HG03175 (cell line): Measurements from ENCODE around the gene IL12RB2.
"Not testable (repeated sequence)": the region's sequence is repeated elsewhere in the genome, so short reads cannot be mapped to it uniquely, and the experiment has no call there.

ENCODE experiments used
- ATAC-seq: cut with Tn5 transposase; IDR thresholded peaks from one replicate; pipeline ENCODE4 v1.9.1; 2021; ENCODE audit warnings: mild to moderate bottlenecking, moderate library complexity; ENCODE audit not compliant: unreplicated experiment

Gene IL12RB2

DNA sequence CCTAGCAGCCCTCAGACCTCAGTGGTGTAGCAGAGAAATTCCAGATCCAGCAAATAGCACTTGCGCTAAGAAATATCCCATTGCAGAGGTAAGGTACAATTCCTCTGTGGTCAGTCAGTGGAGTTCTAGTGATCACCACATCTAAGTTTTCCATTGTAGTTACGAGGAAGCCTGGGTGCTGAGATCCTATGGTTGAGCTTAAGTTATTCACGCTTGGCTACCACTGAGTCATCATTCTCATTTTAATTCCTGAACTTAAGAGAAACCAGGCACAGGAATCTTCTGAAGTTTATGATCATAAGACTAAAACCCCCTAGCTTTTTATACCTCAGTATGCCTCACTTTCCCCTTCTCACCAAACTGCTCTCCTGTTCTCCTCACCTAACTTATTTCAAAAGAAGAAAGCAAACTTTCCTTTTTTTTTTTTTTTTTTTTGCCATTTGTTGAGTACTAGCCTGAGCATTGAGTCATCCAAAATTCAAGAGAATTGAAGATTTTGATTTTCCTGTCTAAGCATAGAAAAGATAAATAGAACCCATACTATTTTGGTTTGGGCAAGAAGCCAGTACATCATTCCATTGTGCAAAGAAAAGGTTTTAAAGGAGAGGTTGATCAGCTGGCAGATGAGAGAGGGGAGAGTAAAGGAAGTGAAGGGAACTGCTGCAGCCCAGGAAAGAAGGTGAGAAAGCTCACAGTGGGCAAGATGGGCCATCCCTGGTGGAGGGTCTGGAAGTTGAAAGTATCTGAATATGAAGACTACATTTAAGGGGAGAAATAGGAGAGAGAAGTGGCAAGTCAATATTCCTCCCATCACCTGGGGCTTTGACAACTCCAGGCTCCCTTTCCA lies 82.6 kb downstream of the IL12RB2 start:
- no peak for ATAC-seq

- no peak for ATAC-seq
These were observed 85.6 kb downstream of the IL12RB2 start for GRCh38 chr1:67393240-67393639.

- no peak for ATAC-seq
These were observed 86.1 kb downstream of the IL12RB2 start for GRCh38 chr1:67393737-67394136.

- ATAC-seq: no peak
These were observed 86.9 kb downstream of the IL12RB2 start for GRCh38 chr1:67394548-67394947.

DNA sequence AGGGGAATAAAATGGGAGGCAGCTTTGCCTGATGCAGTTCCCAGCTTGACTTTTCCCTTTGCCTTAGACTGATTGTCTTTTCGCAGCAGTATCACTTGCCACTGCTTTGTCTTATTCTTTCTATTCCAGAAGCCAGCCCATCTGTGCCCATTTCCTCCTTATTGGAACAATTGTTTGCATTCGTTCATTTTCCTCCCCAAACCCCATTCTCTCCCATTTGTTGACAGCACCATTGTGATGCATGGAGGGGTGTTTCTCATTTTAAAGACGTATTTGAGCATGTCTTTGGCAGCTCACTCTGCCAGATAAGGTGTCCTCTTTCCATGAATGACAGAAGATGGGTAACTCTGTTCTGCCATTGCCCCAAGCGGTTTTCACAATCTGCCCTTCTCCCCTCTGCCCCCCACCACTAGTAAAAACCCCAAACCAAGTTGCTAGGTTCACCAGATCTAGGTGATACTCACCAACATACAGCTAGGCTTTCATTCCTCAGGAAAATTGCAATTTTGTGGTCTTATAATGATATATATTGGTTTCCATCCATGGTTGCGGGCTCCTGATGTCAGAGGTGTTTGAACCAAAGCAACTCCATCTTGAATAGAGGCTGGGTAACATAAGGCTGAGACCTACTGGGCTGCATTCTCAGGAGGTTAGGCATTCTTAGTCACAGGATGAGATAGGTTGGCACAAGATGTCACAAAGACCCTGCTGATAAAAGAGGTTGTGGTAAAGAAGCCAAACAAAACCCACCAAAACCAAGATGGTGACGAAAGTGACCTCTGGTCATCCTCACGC lies 91.7 kb downstream of the IL12RB2 start:
- ATAC-seq: no peak

GRCh38 chr1:67400029-67400786 lies 92.5 kb downstream of the IL12RB2 start:
- ATAC-seq: not testable (repeated sequence)

GRCh38 chr1:67401443-67401842 lies 93.8 kb downstream of the IL12RB2 start:
- no peak for ATAC-seq

- no peak for ATAC-seq
These were observed 96.5 kb downstream of the IL12RB2 start for GRCh38 chr1:67404212-67404620.

DNA sequence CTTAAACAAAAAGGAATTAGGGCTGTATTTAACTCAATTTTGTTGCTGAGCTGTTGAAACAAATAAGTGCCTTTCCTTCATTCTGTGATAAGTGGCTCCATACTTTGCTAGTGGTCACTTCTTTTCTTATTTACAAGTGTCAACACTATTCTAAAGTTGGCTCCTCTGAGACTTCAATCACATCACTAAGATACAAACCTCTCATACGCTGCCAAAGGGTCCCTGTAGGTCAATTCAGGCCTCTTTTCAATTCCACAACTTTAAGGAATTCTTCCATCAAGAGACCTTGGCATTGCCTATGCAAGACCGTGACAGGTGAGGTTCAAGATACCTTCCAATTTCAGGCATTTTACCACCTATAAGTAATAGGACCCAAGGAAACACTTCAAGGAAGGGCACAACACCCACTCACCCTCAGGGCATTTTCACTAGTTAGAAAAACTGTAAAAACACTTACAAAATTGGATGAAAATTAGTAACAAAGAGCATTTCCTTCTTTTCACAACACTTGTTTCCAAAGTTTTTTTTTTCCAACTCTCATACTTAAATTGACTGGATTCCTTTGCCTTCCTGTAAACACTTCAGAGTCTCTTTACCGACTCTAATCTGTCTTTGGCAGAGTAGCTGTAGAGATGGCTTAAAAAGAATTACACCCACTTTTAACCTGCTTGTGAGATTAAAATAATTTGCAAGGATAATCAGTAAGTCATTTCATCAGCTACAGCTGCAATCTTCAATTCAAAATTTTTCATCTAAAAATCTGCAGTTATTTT lies 98.0 kb downstream of the IL12RB2 start:
- ATAC-seq: no peak

DNA sequence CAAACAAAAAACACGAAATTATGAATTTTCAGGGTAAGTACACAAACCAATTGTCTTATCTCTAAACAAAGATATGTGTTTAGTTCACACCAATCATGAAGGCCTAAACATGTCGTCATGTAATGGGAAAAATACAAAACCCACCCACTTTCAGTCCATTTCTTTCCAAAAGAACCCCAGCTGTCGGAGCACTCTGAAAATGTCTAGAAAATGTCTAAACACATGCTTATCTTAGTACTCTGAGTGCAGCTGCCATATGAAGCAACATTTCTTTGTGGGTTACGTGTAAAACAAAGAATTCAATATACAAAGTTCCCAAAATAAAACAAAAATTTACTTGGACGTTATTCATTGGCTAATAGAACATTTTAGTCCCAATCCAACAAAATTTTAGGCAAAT lies 99.8 kb downstream of the IL12RB2 start:
- no peak for ATAC-seq

DNA sequence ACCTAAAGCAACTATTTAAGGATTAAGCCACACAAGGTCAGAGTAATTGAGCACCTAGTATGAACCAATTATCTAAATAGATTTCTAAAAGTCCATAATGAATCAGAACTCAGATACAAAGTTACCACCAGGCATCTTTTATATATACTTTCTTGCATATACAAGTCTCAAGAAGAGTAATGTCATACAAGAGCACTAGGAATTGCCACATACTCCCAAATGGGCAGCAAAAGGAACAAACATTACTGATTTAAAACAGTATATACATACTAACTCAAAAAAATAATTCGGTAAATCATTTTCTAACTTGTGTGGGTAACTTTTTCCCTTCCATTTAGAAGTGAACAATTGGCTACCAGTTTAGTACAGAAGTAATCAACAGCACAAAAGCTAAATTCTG lies 100.5 kb downstream of the IL12RB2 start:
- no peak for ATAC-seq

DNA sequence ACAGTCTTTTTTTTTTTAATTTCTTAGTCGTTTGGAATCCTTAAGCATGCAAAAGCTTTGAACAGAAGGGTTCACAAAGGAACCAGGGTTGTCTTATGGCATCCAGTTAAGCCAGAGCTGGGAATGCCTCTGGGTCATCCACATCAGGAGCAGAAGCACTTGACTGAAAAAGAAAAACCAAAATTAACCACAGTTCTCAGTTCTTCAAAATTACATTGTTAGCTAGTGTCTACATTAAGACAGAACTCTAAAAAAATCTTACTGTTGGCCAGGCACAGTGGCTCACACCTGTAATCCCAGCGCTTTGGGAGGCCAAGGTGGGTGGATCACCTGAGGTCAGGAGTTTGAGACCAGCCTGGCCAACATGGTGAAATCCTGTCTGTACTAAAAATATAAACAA lies 105.4 kb downstream of the IL12RB2 start:
- not testable (repeated sequence) for ATAC-seq

DNA sequence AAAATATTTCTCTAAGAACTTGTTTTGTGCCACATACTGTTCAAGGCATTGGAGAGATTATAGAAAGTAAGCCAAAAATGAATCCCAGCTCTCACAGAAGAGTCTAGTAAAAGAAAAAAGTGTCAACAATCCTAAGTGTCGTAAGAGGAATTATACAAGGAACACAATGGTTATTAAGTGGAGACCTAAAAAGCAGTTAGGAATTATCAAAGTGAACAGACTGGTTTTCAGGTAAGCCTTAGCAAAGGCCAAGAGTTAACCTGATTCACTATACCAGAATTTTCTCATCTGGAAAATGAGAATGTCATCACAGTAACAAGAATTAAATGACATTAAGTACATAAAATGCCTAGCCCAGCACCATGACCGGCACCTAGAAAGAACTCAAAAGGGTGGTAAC lies 106.9 kb downstream of the IL12RB2 start:
- no peak for ATAC-seq

DNA sequence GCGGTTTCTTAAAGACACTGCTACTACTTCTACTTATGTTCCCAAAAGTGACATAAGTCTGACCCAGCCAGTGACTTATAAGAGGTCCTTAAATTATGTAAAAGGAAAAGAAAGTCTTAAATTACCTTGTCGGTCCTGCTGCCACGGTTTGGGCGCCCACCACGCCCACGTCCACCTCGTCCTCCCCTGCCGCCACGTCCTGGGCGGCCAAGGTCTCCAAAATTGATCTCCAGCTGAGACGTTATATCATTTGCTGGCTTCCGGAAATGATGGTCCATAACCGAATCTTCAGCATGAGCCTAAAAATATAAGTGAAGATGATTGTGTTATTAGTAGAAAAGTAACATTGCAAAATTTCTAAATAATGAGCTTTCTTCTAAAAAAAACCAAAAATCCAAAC lies 107.4 kb downstream of the IL12RB2 start:
- no peak for ATAC-seq

GRCh38 chr1:67417733-67418132 lies 110.1 kb downstream of the IL12RB2 start:
- not testable (repeated sequence) for ATAC-seq

DNA sequence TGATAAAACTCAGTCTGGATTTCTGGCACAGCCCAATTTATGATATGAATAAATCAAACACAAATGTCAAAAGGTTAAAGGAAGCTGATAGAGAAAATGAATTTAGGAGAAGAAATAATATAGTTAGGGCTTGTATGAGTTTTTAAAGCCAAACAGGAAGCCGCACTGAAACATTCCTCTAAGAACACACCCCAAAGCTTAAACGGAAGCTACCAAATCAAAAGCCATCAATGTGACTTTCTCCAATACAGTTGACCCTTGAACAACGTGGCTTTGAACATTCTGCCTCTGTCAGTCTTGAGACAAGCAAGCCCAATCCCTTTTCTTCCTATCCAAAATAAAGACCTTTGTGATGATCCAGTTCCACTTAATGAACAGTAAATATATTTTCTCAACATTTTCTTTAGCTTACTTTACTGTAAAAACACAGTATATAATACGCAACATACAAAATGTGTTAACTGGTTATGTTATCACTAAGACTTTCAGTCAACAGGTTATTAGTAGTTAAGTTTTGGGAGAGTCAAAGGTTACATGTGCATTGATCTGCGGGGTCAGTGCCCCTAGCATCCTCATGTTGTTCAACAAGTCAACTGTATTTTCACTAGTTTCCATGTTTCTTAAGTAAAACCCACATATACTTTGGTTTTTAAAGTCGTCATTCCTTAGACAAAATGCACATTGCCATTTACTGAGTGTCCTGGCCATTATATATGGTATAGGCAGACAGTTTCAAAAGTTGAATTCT lies 111.3 kb downstream of the IL12RB2 start:
- ATAC-seq: no peak

DNA sequence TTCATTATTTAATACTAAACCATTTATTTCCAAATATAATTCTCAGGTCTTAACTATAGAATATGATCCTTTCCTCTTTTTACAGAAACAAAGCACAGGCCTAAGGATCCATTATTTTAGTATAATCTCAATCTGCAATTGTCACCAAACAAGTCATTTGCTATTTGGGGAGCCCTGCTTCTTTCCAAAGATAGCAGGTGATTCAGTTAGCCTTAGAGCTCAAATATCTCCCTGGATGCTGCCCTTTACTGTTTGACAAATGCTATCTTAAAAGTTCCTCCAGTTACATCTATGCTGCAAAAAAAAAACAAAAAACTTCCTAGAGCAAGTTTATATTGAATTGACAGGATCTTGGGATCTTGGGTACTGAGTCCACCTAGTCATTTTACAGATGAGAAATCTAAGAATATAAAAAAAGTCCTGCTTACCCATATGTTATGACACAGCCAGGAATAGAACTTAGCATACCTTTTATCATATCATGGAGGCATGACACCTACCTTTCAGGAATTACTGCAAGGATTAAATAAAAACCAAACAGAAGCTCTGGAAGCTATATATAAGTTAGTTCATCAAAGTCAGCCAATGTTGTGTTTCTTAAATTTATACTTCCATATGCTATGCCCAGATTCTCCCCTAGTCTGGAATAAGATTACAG lies 113.3 kb downstream of the IL12RB2 start:
- ATAC-seq: no peak

- ATAC-seq: no peak
These were observed 119.8 kb downstream of the IL12RB2 start for GRCh38 chr1:67427465-67427864.

DNA sequence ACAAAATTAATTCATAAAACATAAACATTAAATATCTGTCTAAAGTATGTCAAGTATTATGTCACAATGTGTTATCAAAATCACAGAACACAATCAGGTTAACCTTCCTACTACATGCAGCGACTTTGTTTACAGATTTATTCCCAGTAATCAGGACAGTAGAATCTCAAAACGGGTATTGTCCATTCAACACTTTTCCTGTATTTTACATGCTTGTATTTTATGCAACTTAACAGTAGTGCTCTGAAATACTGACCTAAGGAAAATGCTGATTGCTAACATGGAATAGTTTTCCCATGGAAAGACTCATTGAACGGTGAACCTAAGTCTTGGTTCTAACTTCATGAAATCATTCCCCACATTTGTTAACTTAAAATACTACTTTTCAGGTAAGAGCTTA lies 120.3 kb downstream of the IL12RB2 start:
- ATAC-seq: no peak
